Lower leg skin (tissue), 4 donors: ENCODE data around the gene CAMK1G. TPM values are rescaled to one million over a fixed set of nuclear protein-coding genes. Genes with fewer than 3 reads are reported as not detected.

Source experiments
- DNase-seq, 2 donors: peaks; one replicate each; pipeline ENCODE4 v3.0.0-alpha.2; 2019; ENCODE audit warnings: low spot score in 2 of 2
- H3K4me3 ChIP-seq: fragments of 200-600 bp; sonication (generic); 2 replicates; pipeline ENCODE4 v1.5.1; 2017; ENCODE audit warnings: mild to moderate bottlenecking, low read depth; ENCODE audit not compliant: poor library complexity, severe bottlenecking
- POLR2A ChIP-seq, 2 donors: fragments of 450-650 bp; IDR thresholded peaks; one replicate each; pipeline ENCODE4 v1.6.1; 2016 to 2017; ENCODE audit warnings: antibody characterized with exemption in 2 of 2, mild to moderate bottlenecking in 1 of 2, moderate library complexity in 1 of 2
- WGBS, 2 donors: methylation state at CpG; one replicate each; pipeline ENCODE4 v1.1.5; 2018; 5-methylcytosine and 5-hydroxymethylcytosine counted together
- intact Hi-C: fragments of 100-400 bp; cut with DNase I; formaldehyde crosslinking; loops from one replicate; pipeline ENCODE4 v1.15.0; 2023; ENCODE audit warnings: low total_unique reads
- total RNA-seq, 4 donors: library from RNA; depleted of rRNA; stranded (reverse); fragments of >200 nt; gene quantifications; one replicate each; pipeline ENCODE4 v1.1.0, GENCODE V29; 2016
- TF ChIP-seq, protein P1 (sequence below), 3 donors: fragments of 450-650 bp; IDR thresholded peaks; one replicate each; pipeline ENCODE4 v1.5.1; 2016; ENCODE audit warnings: antibody characterized with exemption in 3 of 3, mild to moderate bottlenecking in 3 of 3, moderate library complexity in 2 of 3

CAMK1G gene
- total RNA-seq, 4 donors from 2014 or later, result 1.8 TPM; not detected in 3

DNA sequence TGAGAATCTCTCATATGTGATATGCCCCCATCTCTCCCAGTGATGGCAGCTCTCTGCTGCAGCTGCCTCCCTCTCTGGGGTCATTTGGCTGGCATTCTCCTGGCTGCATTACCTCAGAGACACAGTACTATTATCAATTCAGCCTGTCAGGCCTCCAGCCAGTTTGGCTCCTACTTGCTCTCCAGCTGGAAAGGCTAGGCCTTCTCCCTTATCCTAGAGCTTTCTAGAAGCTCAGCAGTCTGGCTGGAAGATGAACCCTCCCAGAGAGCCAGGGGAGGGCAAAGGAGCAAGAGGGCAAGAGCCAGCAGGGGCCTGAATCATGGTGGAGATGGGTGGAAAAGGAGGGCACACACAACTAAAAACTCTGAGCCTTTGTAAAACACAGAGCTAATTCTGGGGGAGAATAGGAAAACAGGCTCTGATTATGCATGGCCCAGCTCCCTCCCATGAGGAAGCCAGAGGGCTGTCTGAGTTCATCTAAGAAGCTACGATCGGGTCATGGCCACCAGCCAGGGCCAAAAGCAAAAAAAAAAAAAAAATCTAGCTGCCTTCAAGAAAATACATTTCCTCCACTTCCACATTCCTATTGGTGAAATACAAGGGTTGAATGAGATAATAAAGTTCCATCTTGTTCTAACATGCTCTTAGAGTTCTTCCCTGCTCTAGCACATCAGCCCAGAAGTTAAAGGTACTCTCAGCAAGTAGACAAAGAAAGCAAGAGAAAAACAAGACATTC is 59.9 kb downstream of the CAMK1G start:
- no peak for DNase-seq
- intact Hi-C loops, result no loop called here
- 3 to 13% methylated on average over 2 of the region's 2 CpGs for WGBS, 2 donors
- TF ChIP-seq, protein P1, sequence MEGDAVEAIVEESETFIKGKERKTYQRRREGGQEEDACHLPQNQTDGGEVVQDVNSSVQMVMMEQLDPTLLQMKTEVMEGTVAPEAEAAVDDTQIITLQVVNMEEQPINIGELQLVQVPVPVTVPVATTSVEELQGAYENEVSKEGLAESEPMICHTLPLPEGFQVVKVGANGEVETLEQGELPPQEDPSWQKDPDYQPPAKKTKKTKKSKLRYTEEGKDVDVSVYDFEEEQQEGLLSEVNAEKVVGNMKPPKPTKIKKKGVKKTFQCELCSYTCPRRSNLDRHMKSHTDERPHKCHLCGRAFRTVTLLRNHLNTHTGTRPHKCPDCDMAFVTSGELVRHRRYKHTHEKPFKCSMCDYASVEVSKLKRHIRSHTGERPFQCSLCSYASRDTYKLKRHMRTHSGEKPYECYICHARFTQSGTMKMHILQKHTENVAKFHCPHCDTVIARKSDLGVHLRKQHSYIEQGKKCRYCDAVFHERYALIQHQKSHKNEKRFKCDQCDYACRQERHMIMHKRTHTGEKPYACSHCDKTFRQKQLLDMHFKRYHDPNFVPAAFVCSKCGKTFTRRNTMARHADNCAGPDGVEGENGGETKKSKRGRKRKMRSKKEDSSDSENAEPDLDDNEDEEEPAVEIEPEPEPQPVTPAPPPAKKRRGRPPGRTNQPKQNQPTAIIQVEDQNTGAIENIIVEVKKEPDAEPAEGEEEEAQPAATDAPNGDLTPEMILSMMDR (IDR thresholded peaks at IDR 0.05), result no peak
- no peak for TF ChIP-seq POLR2A (IDR thresholded peaks at IDR 0.05)
- no peak overlapping the region for H3K4me3 ChIP-seq

DNA sequence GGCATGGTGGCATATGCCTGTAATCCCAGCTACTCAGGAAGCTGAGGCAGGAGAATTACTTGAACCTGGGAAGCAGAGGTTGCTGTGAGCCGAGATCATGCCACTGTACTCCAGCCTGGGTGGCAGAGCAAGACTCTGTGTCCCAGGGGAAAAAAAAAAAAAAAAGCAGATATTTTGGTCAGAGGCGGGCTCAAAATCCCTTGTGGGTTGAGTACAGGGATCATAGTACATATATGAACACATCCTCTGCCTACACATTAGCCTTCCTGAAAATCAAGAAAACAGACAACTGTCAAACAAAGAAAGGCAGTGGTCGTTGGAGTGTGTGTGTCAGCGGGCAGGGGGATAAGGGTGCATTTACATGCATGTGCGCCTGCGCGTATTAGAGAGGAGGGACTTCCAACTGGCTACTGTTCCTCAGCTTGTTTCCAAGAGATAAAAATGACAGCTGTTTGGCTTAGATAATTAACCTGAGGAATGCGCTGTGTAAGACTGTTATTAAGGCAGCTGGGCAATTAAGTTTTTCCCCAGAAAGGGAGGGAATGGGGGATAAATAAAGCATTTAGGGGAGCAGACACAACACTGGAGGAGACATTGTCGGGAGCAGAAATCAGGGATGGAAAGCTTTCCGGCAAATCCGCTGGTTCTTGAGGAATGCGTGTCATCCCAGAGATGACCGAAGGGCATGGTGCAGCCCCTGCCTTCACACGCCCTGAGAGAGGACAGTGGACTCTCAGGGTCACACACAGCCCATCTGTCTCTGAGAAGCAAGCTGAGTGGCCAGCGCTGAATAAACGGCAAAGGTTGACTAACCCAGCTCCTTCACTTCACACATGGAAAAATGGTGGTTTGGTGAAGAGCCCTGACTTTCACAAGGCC is 62.3 kb downstream of the CAMK1G start:
- TF ChIP-seq POLR2A (IDR thresholded peaks at IDR 0.05), result no peak
- TF ChIP-seq, protein P1 (IDR thresholded peaks at IDR 0.05), result no peak
- intact Hi-C loops, result no loop called here
- WGBS, 2 donors, result 62 to 67% methylated on average over 16 of the region's 16 CpGs
- no peak for DNase-seq
- no peak overlapping the region for H3K4me3 ChIP-seq

DNA sequence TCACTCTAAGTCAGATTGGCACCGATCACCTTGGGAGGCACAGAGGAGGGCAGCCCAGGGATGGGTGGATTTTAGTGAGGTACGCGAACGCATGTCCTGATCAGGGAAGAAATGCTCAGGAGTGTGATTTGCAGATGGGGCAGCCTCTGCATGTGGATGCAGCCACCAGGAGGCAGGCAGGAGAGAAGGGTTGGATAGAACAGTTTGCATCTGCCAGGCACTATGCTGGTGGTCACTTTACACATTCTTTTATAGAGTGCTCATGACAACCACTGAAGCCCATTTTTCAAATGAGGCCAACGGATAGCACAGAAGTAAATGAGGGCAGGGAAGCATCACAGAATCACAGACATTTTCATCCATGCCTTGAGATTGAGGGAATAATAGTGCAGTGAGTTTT is 63.0 kb downstream of the CAMK1G start:
- H3K4me3 ChIP-seq, result no peak overlapping the region
- DNase-seq, result no peak
- intact Hi-C loops, result no loop called here
- WGBS, 2 donors, result 85 to 87% methylated on average over 5 of the region's 5 CpGs
- TF ChIP-seq, protein P1 (IDR thresholded peaks at IDR 0.05), result no peak
- no peak for TF ChIP-seq POLR2A (IDR thresholded peaks at IDR 0.05)

DNA sequence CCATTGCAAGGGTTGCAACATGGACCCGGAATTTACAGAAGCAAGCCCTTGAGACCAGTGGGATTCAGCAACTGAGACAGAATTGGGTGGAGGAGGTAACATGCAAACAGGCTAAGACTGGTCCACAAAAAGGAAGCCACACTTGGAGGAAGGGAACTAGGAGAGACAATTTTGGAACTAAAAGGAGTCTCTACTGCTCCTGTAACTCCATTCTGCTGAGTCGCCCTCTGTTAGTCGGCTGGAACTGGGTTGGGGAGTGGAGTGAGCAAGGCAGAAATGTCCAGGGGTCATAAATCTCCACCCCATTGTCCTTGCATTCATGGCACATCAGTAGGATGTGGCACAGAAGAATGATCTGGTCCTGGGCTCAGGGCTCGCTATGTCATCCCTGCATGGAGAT is 63.6 kb downstream of the CAMK1G start:
- intact Hi-C loops, result no loop called here
- H3K4me3 ChIP-seq, result no peak overlapping the region
- 69 to 70% methylated on average over 4 of the region's 4 CpGs for WGBS, 2 donors
- DNase-seq, result no peak
- TF ChIP-seq POLR2A (IDR thresholded peaks at IDR 0.05), result no peak
- TF ChIP-seq, protein P1 (IDR thresholded peaks at IDR 0.05), result no peak

DNA sequence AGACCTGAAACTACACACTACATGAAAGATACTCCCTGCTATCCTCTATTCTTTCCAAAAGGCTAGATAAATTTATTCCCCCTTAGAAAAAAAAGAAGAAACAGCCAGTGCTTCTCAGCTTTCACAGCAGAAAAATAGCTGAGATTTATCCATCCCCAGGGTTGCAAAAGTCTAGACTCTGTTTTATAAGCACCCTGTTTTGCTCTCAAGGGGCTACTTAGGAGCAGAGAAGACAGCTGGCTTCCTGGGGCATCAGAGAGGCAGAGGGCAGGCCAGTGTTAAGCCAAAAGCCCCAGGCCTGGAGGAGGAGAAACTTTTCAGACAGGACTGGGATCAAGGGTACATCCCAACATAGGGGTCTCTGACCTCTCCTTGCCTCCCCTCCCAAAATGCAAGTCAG is 64.8 kb downstream of the CAMK1G start:
- no peak overlapping the region for H3K4me3 ChIP-seq

More for the DNA sequence above, 64.8 kb downstream of the CAMK1G start:
- TF ChIP-seq, protein P1 (IDR thresholded peaks at IDR 0.05), result no peak
- no peak for TF ChIP-seq POLR2A (IDR thresholded peaks at IDR 0.05)
- intact Hi-C loops, result no loop called here
- no peak for DNase-seq
